Type B pancreatic cell (in vitro differentiated cells): ENCODE results near the gene MAEA. TPM values are rescaled to one million over a fixed set of nuclear protein-coding genes. Genes with fewer than 3 reads are reported as not detected.

ENCODE experiments used
- DNase-seq: peaks from one replicate; pipeline ENCODE4 v3.0.0; 2021; ENCODE audit warnings: mixed read lengths; ENCODE audit not compliant: unreplicated experiment; ENCODE audit errors: extremely low spot score
- H3K27ac Mint-ChIP-seq: 2 replicates; pipeline ENCODE4 v1.8.0; 2021; ENCODE audit warnings: mild to moderate bottlenecking, mixed read lengths
- H3K27me3 Mint-ChIP-seq: 2 replicates; pipeline ENCODE4 v1.8.0; 2021; ENCODE audit warnings: mixed read lengths
- H3K36me3 Mint-ChIP-seq: 2 replicates; pipeline ENCODE4 v1.8.0; 2021; ENCODE audit warnings: mixed read lengths
- H3K4me1 Mint-ChIP-seq: one replicate; pipeline ENCODE4 v1.8.0; 2021; ENCODE audit warnings: mixed read lengths; ENCODE audit not compliant: unreplicated experiment
- H3K4me3 Mint-ChIP-seq: 2 replicates; pipeline ENCODE4 v1.8.0; 2021; ENCODE audit warnings: mild to moderate bottlenecking, mixed read lengths
- H3K9me3 Mint-ChIP-seq: 2 replicates; pipeline ENCODE4 v1.8.0; 2021; ENCODE audit warnings: mixed read lengths
- CTCF ChIP-seq: fragments of 200-600 bp; sonication (generic); conservative IDR thresholded peaks from 2 replicates; pipeline ENCODE4 v1.5.0; 2021; ENCODE audit warnings: antibody characterized with exemption, mild to moderate bottlenecking
- total RNA-seq: library from RNA; stranded (reverse); gene quantifications from 2 replicates; pipeline ENCODE4 v1.2.1, GENCODE V29; 2021; ENCODE audit warnings: low replicate concordance

Gene MAEA
- total RNA-seq, 1 donor from 2014 or later, result 81.5 TPM

- Mint-ChIP-seq H3K9me3 (no peaks in the 10 kb centered on the region), H3K4me3 (no peak overlapping the region), H3K4me1 (peaks cover 6% of the 10 kb centered on the region), H3K27ac (no peak overlapping the region), H3K27me3 (no peaks in the 10 kb centered on the region), H3K36me3 (peaks cover 5% of the 10 kb centered on the region)
- TF ChIP-seq CTCF, result no peak
- no peak for DNase-seq
Observed at GRCh38 chr4:1365271-1366178, 75.8 kb downstream of the MAEA start.

- Mint-ChIP-seq H3K27me3 (no peaks in the 10 kb centered on the region), H3K27ac (no peak overlapping the region), H3K4me1 (peaks cover 6% of the 10 kb centered on the region), H3K36me3 (peaks cover 5% of the 10 kb centered on the region), H3K4me3 (no peak overlapping the region), H3K9me3 (no peaks in the 10 kb centered on the region)
- DNase-seq, result no peak
- no peak for TF ChIP-seq CTCF
Observed at GRCh38 chr4:1366371-1367229, 76.9 kb downstream of the MAEA start.

- Mint-ChIP-seq H3K36me3 (peaks cover 10% of the 10 kb centered on the region), H3K4me3 (no peak overlapping the region), H3K27ac (no peak overlapping the region), H3K9me3 (no peaks in the 10 kb centered on the region), H3K27me3 (no peaks in the 10 kb centered on the region), H3K4me1 (peaks cover 6% of the 10 kb centered on the region)
- no peak for TF ChIP-seq CTCF
- no peak for DNase-seq
Observed at GRCh38 chr4:1367230-1367935, 77.7 kb downstream of the MAEA start.

GRCh38 chr4:1367936-1368289 lies 78.2 kb downstream of the MAEA start:
- TF ChIP-seq CTCF, result no peak
- Mint-ChIP-seq H3K9me3 (no peaks in the 10 kb centered on the region), H3K4me3 (no peak overlapping the region), H3K4me1 (peaks cover 6% of the 10 kb centered on the region), H3K27me3 (no peaks in the 10 kb centered on the region), H3K36me3 (peaks cover 11% of the 10 kb centered on the region), H3K27ac (no peak overlapping the region)
- no peak for DNase-seq

GRCh38 chr4:1368421-1369090 lies 78.9 kb downstream of the MAEA start:
- no peak overlapping the region for H3K4me3 Mint-ChIP-seq
- TF ChIP-seq CTCF, result no peak
- no peaks in the 10 kb centered on the region for H3K9me3 Mint-ChIP-seq
- H3K27ac Mint-ChIP-seq, result no peak overlapping the region
- H3K36me3 Mint-ChIP-seq, result peaks cover 15% of the 10 kb centered on the region
- DNase-seq, result no peak
- H3K27me3 Mint-ChIP-seq, result no peaks in the 10 kb centered on the region
- peaks cover 6% of the 10 kb centered on the region for H3K4me1 Mint-ChIP-seq
